ENCODE measurements around the gene ZNF831.

The ZNF831 gene

GRCh38 chr20:59305908-59306655, 142.5 kb downstream of the ZNF831 start:
- no peak for DNase-seq (ENCODE audit: low spot score)

DNA sequence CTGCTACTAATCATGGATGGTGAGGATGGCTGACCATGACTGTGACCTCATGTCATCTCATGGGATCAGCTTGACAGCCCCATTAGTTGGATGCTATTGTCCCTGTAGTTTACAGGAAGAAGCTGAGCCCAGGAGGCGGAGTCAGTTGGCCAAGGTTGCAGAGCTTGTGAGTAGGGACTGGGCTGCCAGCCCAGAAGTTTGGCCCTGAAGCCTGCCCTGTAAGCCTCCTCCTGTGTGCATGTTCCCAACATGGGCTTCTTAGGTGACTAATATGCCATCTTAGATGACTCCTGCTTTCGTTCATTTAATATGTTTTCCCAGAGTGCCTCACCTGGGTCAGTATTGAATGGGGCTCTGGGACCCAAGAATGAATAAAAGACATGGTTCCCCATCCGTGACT, 143.6 kb downstream of the ZNF831 start:
- DNase-seq (ENCODE audit: low spot score), result no peak

Measured in AG08395 (cell line).